SIG-M5 (cell line): Measurements from ENCODE around the gene RBP3.

Experiments used
- DNase-seq: peaks from one replicate; lab custom pipeline; 2025; lab: John Stamatoyannopoulos, UW

RBP3 gene

GRCh38 chr10:47359101-47359500 lies 10.9 kb downstream of the RBP3 start:
- DNase-seq: no peak

GRCh38 chr10:47359626-47360418 lies 11.7 kb downstream of the RBP3 start:
- no peak for DNase-seq

GRCh38 chr10:47360419-47361040 lies 12.4 kb downstream of the RBP3 start:
- DNase-seq: no peak

GRCh38 chr10:47361293-47361692 lies 13.1 kb downstream of the RBP3 start:
- DNase-seq: no peak

- no peak for DNase-seq
Observed at GRCh38 chr10:47362199-47362598, 14.0 kb downstream of the RBP3 start.

- DNase-seq: no peak
Observed at GRCh38 chr10:47363781-47364180, 15.6 kb downstream of the RBP3 start.

GRCh38 chr10:47364366-47364765 lies 16.2 kb downstream of the RBP3 start:
- no peak for DNase-seq

- DNase-seq: no peak
Observed at GRCh38 chr10:47364911-47365310, 16.7 kb downstream of the RBP3 start.

- DNase-seq: no peak
Observed at GRCh38 chr10:47365431-47366180, 17.4 kb downstream of the RBP3 start.

- no peak for DNase-seq
Observed at GRCh38 chr10:47366181-47366631, 18.0 kb downstream of the RBP3 start.

- no peak for DNase-seq
Observed at GRCh38 chr10:47366731-47367460, 18.7 kb downstream of the RBP3 start.

- DNase-seq: no peak
Observed at GRCh38 chr10:47367646-47368045, 19.5 kb downstream of the RBP3 start.

GRCh38 chr10:47368431-47369180 lies 20.4 kb downstream of the RBP3 start:
- no peak for DNase-seq

GRCh38 chr10:47369251-47369894 lies 21.2 kb downstream of the RBP3 start:
- DNase-seq: no peak

- DNase-seq: no peak
Observed at GRCh38 chr10:47370015-47370767, 22.0 kb downstream of the RBP3 start.

- no peak for DNase-seq
Observed at GRCh38 chr10:47370878-47371277, 22.7 kb downstream of the RBP3 start.

GRCh38 chr10:47371629-47372485 lies 23.7 kb downstream of the RBP3 start:
- DNase-seq: no peak

- DNase-seq: no peak
Observed at GRCh38 chr10:47372726-47373125, 24.6 kb downstream of the RBP3 start.
